Mesenchymal stem cell (in vitro differentiated cells and primary cell): ENCODE measurements around the gene EXD3.

Experiments
- DNase-seq: peaks from one replicate; pipeline ENCODE4 v3.0.0-alpha.2; 2013
- H2AFZ ChIP-seq: one replicate; pipeline ENCODE4 v1.6.1; 2013; ENCODE audit warnings: low read depth, mild to moderate bottlenecking, control low read depth, inconsistent platforms, low read length, moderate library complexity
- H2AK5ac ChIP-seq: 2 replicates; pipeline ENCODE4 v1.6.1; 2013; ENCODE audit warnings: low read length, moderate library complexity, mild to moderate bottlenecking, inconsistent platforms; ENCODE audit not compliant: severe bottlenecking
- H2BK120ac ChIP-seq: one replicate; pipeline ENCODE4 v1.6.1; 2013; ENCODE audit warnings: low read depth, mild to moderate bottlenecking, inconsistent platforms, low read length, moderate library complexity
- H2BK12ac ChIP-seq, 2 experiments: one replicate each; pipeline ENCODE4 v1.6.1; 2013; ENCODE audit warnings: inconsistent platforms in 2 of 2, low read length in 2 of 2, mild to moderate bottlenecking in 2 of 2, moderate library complexity in 2 of 2, control low read depth in 1 of 2
- H2BK15ac ChIP-seq: one replicate; pipeline ENCODE4 v1.6.1; 2013; ENCODE audit warnings: mild to moderate bottlenecking, low read depth, inconsistent platforms; ENCODE audit not compliant: poor library complexity, severe bottlenecking
- H2BK5ac ChIP-seq: 2 replicates; pipeline ENCODE4 v1.6.1; 2013; ENCODE audit warnings: low read depth, mild to moderate bottlenecking, low read length, control low read depth, inconsistent platforms; ENCODE audit not compliant: poor library complexity, severe bottlenecking
- H3K14ac ChIP-seq, 2 experiments: one replicate each; pipeline ENCODE4 v1.6.1; 2013; ENCODE audit warnings: inconsistent platforms in 2 of 2, low read length in 2 of 2, control low read depth in 1 of 2, mild to moderate bottlenecking in 1 of 2, moderate library complexity in 1 of 2
- H3K18ac ChIP-seq, 2 experiments: one replicate each; pipeline ENCODE4 v1.6.1; 2013; ENCODE audit warnings: inconsistent platforms in 2 of 2, low read length in 2 of 2, control low read depth in 1 of 2, low read depth in 1 of 2, mild to moderate bottlenecking in 1 of 2
- H3K23ac ChIP-seq, 2 experiments: one replicate each; pipeline ENCODE4 v1.6.1; 2013; ENCODE audit warnings: inconsistent platforms in 2 of 2, low read length in 2 of 2, mild to moderate bottlenecking in 2 of 2, moderate library complexity in 2 of 2, control low read depth in 1 of 2
- H3K27ac ChIP-seq: 2 replicates; pipeline ENCODE4 v1.5.1; 2013; ENCODE audit warnings: mild to moderate bottlenecking, moderate library complexity, low read length, control low read depth, inconsistent platforms; ENCODE audit not compliant: poor library complexity, severe bottlenecking
- H3K27me3 ChIP-seq, 2 experiments: 2 replicates each; pipeline versions ENCODE4 v1.6.1 to v1.7.0; 2013; ENCODE audit warnings: low read length in 2 of 2, mild to moderate bottlenecking in 2 of 2, moderate library complexity in 2 of 2, control low read depth in 1 of 2, inconsistent platforms in 1 of 2; ENCODE audit not compliant: control insufficient read depth in 1 of 2, insufficient read depth in 1 of 2
- H3K36me3 ChIP-seq, 2 experiments: 2 replicates each; pipeline versions ENCODE4 v1.6.1 to v1.7.0; 2013; ENCODE audit warnings: low read length in 2 of 2, control low read depth in 1 of 2, inconsistent platforms in 1 of 2, low read depth in 1 of 2, mild to moderate bottlenecking in 1 of 2; ENCODE audit not compliant: insufficient read depth in 2 of 2, control insufficient read depth in 1 of 2
- H3K4ac ChIP-seq, 2 experiments: one replicate each; pipeline ENCODE4 v1.6.1; 2013; ENCODE audit warnings: inconsistent platforms in 2 of 2, low read length in 2 of 2, mild to moderate bottlenecking in 2 of 2, moderate library complexity in 2 of 2, control low read depth in 1 of 2, low read depth in 1 of 2
- H3K4me1 ChIP-seq: 2 replicates; pipeline ENCODE4 v1.6.1; 2013; ENCODE audit warnings: low read depth, low read length, control low read depth; ENCODE audit not compliant: control insufficient read depth, insufficient read depth
- H3K4me2 ChIP-seq: 2 replicates; pipeline ENCODE4 v1.6.1; 2013; ENCODE audit warnings: low read length, mild to moderate bottlenecking, inconsistent platforms; ENCODE audit not compliant: poor library complexity, severe bottlenecking
- H3K4me3 ChIP-seq, 2 experiments: 2 replicates each; pipeline versions ENCODE4 v1.5.1 to v1.7.0; 2013; ENCODE audit warnings: low read length in 2 of 2, mild to moderate bottlenecking in 2 of 2, control low read depth in 1 of 2, low read depth in 1 of 2; ENCODE audit not compliant: insufficient read depth in 1 of 2
- H3K79me1 ChIP-seq: replicated peaks from 2 replicates; pipeline ENCODE4 v1.6.1; 2013; ENCODE audit warnings: mild to moderate bottlenecking, control low read depth, low read length, inconsistent platforms; ENCODE audit not compliant: poor library complexity, severe bottlenecking
- H3K9ac ChIP-seq: 2 replicates; pipeline ENCODE4 v1.7.0; 2013; ENCODE audit warnings: mild to moderate bottlenecking, low read length, moderate library complexity
- H3K9me3 ChIP-seq: 2 replicates; pipeline ENCODE4 v1.7.0; 2013; ENCODE audit warnings: mild to moderate bottlenecking, low read length; ENCODE audit not compliant: control insufficient read depth
- H4K8ac ChIP-seq: one replicate; pipeline ENCODE4 v1.6.1; 2013; ENCODE audit warnings: inconsistent platforms, mild to moderate bottlenecking, low read length, moderate library complexity
- H4K91ac ChIP-seq: one replicate; pipeline ENCODE4 v1.6.1; 2013; ENCODE audit warnings: mild to moderate bottlenecking, low read length, inconsistent platforms
- WGBS: methylation state at CpG from one replicate; pipeline ENCODE4 v1.1.7; 2013; ENCODE audit warnings: mixed read lengths; 5-methylcytosine and 5-hydroxymethylcytosine counted together

Gene EXD3

GRCh38 chr9:137373611-137373980, 49.4 kb downstream of the EXD3 start:
- peaks cover 19% of the 10 kb centered on the region for H3K4me1 ChIP-seq
- no peak overlapping the region for H3K4ac ChIP-seq
- H3K79me1 ChIP-seq, result no peaks in the 10 kb centered on the region
- peaks cover 0 to 53% of the 10 kb centered on the region in 2 experiments for H3K36me3 ChIP-seq
- no peak overlapping the region for H4K91ac ChIP-seq
- H2BK12ac ChIP-seq, result no peak overlapping the region
- no peak overlapping the region for H3K14ac ChIP-seq
- H2AK5ac ChIP-seq, result no peak overlapping the region
- H3K18ac ChIP-seq, result no peak overlapping the region
- no peak overlapping the region for H3K23ac ChIP-seq
- H2BK15ac ChIP-seq, result no peak overlapping the region
- H3K27ac ChIP-seq, result no peak overlapping the region
- no peak overlapping the region for H3K4me3 ChIP-seq
- WGBS, result 94% methylated on average over 16 of the region's 16 CpGs
- H2BK120ac ChIP-seq, result no peak overlapping the region
- no peak overlapping the region for H3K4me2 ChIP-seq
- no peak overlapping the region for H2BK5ac ChIP-seq
- H4K8ac ChIP-seq, result no peak overlapping the region
- no peak overlapping the region for H3K9ac ChIP-seq
- peaks cover 5% of the 10 kb centered on the region for H3K9me3 ChIP-seq
- H3K27me3 ChIP-seq, result no peaks in the 10 kb centered on the region
- DNase-seq, result no peak
- H2AFZ ChIP-seq, result no peak overlapping the region

- Histone ChIP-seq H2BK5ac (no peak overlapping the region), H3K23ac (no peak overlapping the region), H3K4ac (no peak overlapping the region), H3K14ac (no peak overlapping the region), H2BK120ac (no peak overlapping the region), H3K4me1 (peaks cover 19% of the 10 kb centered on the region), H3K9ac (no peak overlapping the region), H3K4me3 (no peak overlapping the region), H2BK12ac (no peak overlapping the region), H3K27ac (no peak overlapping the region), H3K27me3 (no peaks in the 10 kb centered on the region), H2AFZ (no peak overlapping the region), H4K8ac (no peak overlapping the region), H2BK15ac (no peak overlapping the region), H2AK5ac (no peak overlapping the region), H3K79me1 (no peaks in the 10 kb centered on the region), H3K18ac (no peak overlapping the region), H3K9me3 (peaks cover 5% of the 10 kb centered on the region), H3K36me3 (peaks cover 0 to 55% of the 10 kb centered on the region in 2 experiments), H4K91ac (peak overlapping the region; percentile 41), H3K4me2 (no peak overlapping the region)
- DNase-seq, result no peak
- 92% methylated on average over 32 of the region's 37 CpGs for WGBS
Measured at GRCh38 chr9:137372693-137373610, 50.0 kb downstream of the EXD3 start.

GRCh38 chr9:137371946-137372651, 50.9 kb downstream of the EXD3 start:
- Histone ChIP-seq H3K27me3 (no peaks in the 10 kb centered on the region), H2BK5ac (no peak overlapping the region), H3K4me2 (no peak overlapping the region), H4K91ac (peak overlapping the region; percentile 41), H3K14ac (no peak overlapping the region), H2BK120ac (no peak overlapping the region), H3K23ac (no peak overlapping the region), H4K8ac (no peak overlapping the region), H3K4ac (no peak overlapping the region), H2AFZ (no peak overlapping the region), H3K4me1 (peaks cover 19% of the 10 kb centered on the region), H3K18ac (no peak overlapping the region), H2AK5ac (no peak overlapping the region), H3K9ac (no peak overlapping the region), H3K9me3 (peaks cover 5% of the 10 kb centered on the region), H3K36me3 (peaks cover 0 to 64% of the 10 kb centered on the region in 2 experiments), H2BK12ac (no peak overlapping the region), H3K79me1 (no peaks in the 10 kb centered on the region), H3K4me3 (no peak overlapping the region), H3K27ac (no peak overlapping the region), H2BK15ac (no peak overlapping the region)
- no peak for DNase-seq
- 94% methylated on average over 25 of the region's 25 CpGs for WGBS

DNA sequence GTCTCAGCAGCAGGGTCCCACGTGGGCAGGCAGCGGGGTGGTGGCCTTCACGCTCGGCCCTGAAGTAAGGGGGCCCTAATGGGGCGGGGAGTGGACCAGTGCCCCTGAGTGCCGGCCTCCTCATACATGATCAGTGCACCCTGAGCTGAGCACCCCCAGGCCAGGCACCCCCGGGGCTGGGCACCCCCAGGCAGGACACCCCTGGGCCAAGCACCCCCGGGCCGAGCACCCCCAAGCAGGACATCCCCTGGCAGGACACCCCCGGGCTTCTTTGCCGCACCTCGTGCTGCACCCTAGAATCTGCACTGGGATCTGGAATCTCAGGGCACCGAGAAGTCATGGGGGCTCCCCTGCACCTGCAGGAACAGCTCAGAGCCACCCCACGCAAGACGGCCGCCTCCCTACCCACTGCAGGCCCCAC, 51.4 kb downstream of the EXD3 start:
- H3K23ac ChIP-seq, result no peak overlapping the region
- no peak overlapping the region for H2BK120ac ChIP-seq
- H3K4me2 ChIP-seq, result no peak overlapping the region
- H4K8ac ChIP-seq, result no peak overlapping the region
- DNase-seq, result no peak
- peaks cover 19% of the 10 kb centered on the region for H3K4me1 ChIP-seq
- no peak overlapping the region for H3K14ac ChIP-seq
- no peak overlapping the region for H3K27ac ChIP-seq
- peak overlapping the region; percentile 15 for H4K91ac ChIP-seq
- H3K79me1 ChIP-seq, result no peaks in the 10 kb centered on the region
- H3K18ac ChIP-seq, result no peak overlapping the region
- H3K27me3 ChIP-seq, result no peaks in the 10 kb centered on the region
- no peak overlapping the region for H2BK5ac ChIP-seq
- WGBS, result 90% methylated on average over 16 of the region's 16 CpGs
- no peak overlapping the region for H2AK5ac ChIP-seq
- H2BK12ac ChIP-seq, result no peak overlapping the region
- no peak overlapping the region for H3K9ac ChIP-seq
- no peak overlapping the region for H2BK15ac ChIP-seq
- no peak overlapping the region for H3K4me3 ChIP-seq
- H3K36me3 ChIP-seq, result peaks cover 0 to 70% of the 10 kb centered on the region in 2 experiments
- no peak overlapping the region for H2AFZ ChIP-seq
- H3K4ac ChIP-seq, result no peak overlapping the region
- H3K9me3 ChIP-seq, result peaks cover 5% of the 10 kb centered on the region
